Fibroblast of lung (primary cell): ENCODE data around the gene COL4A3.

Experiments used
- EZH2 ChIP-seq: IDR thresholded peaks from 2 replicates; pipeline ENCODE4 v1.5.1; 2012; ENCODE audit warnings: low read length, control low read depth, mild to moderate bottlenecking; ENCODE audit errors: missing control alignments
- TF ChIP-seq, protein P1 (sequence below), 2 donors: IDR thresholded peaks in 1 of 2; conservative IDR thresholded peaks in 1 of 2; 1 replicate in 1 of 2; 2 replicates in 1 of 2; pipeline ENCODE4 v1.5.1; 2011 to 2012; ENCODE audit warnings: low read length in 2 of 2, control low read depth in 1 of 2, inconsistent platforms in 1 of 2, low read depth in 1 of 2, mild to moderate bottlenecking in 1 of 2

GRCh38 chr2:227205701-227206100 is 41.3 kb downstream of the COL4A3 start:
- TF ChIP-seq, protein P1, sequence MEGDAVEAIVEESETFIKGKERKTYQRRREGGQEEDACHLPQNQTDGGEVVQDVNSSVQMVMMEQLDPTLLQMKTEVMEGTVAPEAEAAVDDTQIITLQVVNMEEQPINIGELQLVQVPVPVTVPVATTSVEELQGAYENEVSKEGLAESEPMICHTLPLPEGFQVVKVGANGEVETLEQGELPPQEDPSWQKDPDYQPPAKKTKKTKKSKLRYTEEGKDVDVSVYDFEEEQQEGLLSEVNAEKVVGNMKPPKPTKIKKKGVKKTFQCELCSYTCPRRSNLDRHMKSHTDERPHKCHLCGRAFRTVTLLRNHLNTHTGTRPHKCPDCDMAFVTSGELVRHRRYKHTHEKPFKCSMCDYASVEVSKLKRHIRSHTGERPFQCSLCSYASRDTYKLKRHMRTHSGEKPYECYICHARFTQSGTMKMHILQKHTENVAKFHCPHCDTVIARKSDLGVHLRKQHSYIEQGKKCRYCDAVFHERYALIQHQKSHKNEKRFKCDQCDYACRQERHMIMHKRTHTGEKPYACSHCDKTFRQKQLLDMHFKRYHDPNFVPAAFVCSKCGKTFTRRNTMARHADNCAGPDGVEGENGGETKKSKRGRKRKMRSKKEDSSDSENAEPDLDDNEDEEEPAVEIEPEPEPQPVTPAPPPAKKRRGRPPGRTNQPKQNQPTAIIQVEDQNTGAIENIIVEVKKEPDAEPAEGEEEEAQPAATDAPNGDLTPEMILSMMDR (conservative IDR thresholded peaks at IDR 0.05 in 1 of 2, IDR thresholded peaks at IDR 0.05 in 1 of 2; ENCODE audit: low read depth in 1 of 2, low read length in 2 of 2) = no peak
- no peak for TF ChIP-seq EZH2
